ENCODE data around the gene LY86. TPM values are rescaled to one million over a fixed set of nuclear protein-coding genes. Genes with fewer than 3 reads are reported as not detected.

LY86 gene
- total and polyA plus RNA-seq, 9 of the 15 experiments (the other 6 are each of a cell fraction or from before 2014, with no cell fraction given), result 0.08 to 0.20 TPM; not detected in 7

DNA sequence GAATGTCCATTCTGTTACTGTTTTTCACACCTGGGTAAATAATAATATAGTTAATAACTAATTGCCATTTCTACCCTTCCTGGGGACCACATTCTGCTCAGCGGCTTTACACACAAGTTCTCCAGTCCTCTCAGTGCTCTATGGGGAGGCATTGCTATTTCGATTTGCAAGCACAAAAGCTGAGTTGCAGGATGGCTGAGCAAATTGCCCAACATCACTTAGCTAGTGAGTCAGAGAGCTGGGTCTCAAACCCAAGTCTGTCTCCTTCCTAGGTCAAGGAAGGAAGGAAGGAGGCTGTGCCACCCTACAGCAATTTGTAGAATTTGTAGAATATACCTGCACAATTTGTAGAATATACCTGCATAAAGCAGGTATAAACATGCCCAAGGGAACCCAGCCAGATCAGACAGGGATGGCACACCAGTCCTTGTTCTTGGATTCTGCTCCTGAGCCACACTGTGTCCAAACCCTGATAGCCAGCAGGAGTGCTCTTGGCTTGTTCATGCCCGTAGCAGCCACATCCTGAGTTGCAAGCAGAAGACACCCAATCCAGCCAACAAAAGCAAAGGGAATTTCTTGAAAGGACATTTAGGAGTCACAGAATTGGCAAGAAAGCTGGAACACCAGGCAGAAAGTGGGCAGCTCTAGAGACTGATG, 56.9 kb downstream of the LY86 start:
- Histone ChIP-seq H4K20me1 (replicated peaks; ENCODE audit: control insufficient read depth, insufficient read depth, low read length) (no peaks in the 10 kb centered on the region), H3K9me1 (ENCODE audit: control insufficient read depth, insufficient read depth, low read length) (no peaks in the 10 kb centered on the region), H3K9me3 (replicated peaks; ENCODE audit: control insufficient read depth, insufficient read depth, low read depth, low read length) (no peaks in the 10 kb centered on the region), H3K79me2 (ENCODE audit: control insufficient read depth, insufficient read depth, low read length) (no peaks in the 10 kb centered on the region), H2AFZ (ENCODE audit: low read depth, low read length) (no peak overlapping the region), H3K27ac (ENCODE audit: extremely low read depth, low read depth, low read length) (no peak overlapping the region), H3K4me2 (ENCODE audit: insufficient read depth, low read length) (no peak overlapping the region), H3K27me3 (ENCODE audit: control insufficient read depth in 2 of 2, insufficient read depth in 2 of 2, low read length in 2 of 2) (peaks cover 16 to 27% of the 10 kb centered on the region in 2 experiments), H3K4me1 (replicated peaks in 1 of 2; ENCODE audit: control insufficient read depth in 2 of 2, insufficient read depth in 2 of 2, low read length in 2 of 2) (no peaks in the 10 kb centered on the region; a peak in 2 of 5 replicates), H3K9ac (ENCODE audit: insufficient read depth in 1 of 2, low read depth in 2 of 2, low read length in 2 of 2) (no peak overlapping the region), H3K4me3 (no peak overlapping the region), H3K36me3 (ENCODE audit: control insufficient read depth, insufficient read depth, low read length) (no peaks in the 10 kb centered on the region)
- ATAC-seq, result no peak
- WGBS (ENCODE audit: insufficient coverage, low coverage, missing lambda C conversion rate), result 4% methylated on average over 3 of the region's 3 CpGs
- FAIRE-seq, result no peak
- DNase-seq (ENCODE audit: extremely low read depth in 1 of 4, low spot score in 3 of 4), result no peak
- intact Hi-C loops (cut with micrococcal nuclease), result loop anchor here (5.0 kb wide), 1 partner anchor 88 kb away; no protein-coding TSS in a partner anchor
- BruUV-seq (replicated peaks), result no TSS peak
- CTCF ChIA-PET (ENCODE audit: low intra/inter-chr PET ratio), result no interaction called here
- POLR2A ChIA-PET, result interaction anchor here (0.6 to 1.0 kb wide), 3 partner anchors 9 to 113 kb away, joined by 3 to 4 read pairs (median 4); no protein-coding TSS in a partner anchor
- in situ Hi-C loops (cut with MboI), result no loop called here
- no peak for TF ChIP-seq ZNF764 (CRISPR knock-in tag; IDR thresholded peaks at IDR 0.05; ENCODE audit: low read depth)
- TF ChIP-seq, protein P1, sequence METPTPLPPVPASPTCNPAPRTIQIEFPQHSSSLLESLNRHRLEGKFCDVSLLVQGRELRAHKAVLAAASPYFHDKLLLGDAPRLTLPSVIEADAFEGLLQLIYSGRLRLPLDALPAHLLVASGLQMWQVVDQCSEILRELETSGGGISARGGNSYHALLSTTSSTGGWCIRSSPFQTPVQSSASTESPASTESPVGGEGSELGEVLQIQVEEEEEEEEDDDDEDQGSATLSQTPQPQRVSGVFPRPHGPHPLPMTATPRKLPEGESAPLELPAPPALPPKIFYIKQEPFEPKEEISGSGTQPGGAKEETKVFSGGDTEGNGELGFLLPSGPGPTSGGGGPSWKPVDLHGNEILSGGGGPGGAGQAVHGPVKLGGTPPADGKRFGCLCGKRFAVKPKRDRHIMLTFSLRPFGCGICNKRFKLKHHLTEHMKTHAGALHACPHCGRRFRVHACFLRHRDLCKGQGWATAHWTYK (CRISPR knock-in tag; IDR thresholded peaks at IDR 0.05), result no peak
- TF ChIP-seq, protein P2, sequence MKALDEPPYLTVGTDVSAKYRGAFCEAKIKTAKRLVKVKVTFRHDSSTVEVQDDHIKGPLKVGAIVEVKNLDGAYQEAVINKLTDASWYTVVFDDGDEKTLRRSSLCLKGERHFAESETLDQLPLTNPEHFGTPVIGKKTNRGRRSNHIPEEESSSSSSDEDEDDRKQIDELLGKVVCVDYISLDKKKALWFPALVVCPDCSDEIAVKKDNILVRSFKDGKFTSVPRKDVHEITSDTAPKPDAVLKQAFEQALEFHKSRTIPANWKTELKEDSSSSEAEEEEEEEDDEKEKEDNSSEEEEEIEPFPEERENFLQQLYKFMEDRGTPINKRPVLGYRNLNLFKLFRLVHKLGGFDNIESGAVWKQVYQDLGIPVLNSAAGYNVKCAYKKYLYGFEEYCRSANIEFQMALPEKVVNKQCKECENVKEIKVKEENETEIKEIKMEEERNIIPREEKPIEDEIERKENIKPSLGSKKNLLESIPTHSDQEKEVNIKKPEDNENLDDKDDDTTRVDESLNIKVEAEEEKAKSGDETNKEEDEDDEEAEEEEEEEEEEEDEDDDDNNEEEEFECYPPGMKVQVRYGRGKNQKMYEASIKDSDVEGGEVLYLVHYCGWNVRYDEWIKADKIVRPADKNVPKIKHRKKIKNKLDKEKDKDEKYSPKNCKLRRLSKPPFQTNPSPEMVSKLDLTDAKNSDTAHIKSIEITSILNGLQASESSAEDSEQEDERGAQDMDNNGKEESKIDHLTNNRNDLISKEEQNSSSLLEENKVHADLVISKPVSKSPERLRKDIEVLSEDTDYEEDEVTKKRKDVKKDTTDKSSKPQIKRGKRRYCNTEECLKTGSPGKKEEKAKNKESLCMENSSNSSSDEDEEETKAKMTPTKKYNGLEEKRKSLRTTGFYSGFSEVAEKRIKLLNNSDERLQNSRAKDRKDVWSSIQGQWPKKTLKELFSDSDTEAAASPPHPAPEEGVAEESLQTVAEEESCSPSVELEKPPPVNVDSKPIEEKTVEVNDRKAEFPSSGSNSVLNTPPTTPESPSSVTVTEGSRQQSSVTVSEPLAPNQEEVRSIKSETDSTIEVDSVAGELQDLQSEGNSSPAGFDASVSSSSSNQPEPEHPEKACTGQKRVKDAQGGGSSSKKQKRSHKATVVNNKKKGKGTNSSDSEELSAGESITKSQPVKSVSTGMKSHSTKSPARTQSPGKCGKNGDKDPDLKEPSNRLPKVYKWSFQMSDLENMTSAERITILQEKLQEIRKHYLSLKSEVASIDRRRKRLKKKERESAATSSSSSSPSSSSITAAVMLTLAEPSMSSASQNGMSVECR (CRISPR knock-in tag; IDR thresholded peaks at IDR 0.05), result no peak
- TF ChIP-seq LCOR (CRISPR knock-in tag; IDR thresholded peaks at IDR 0.05), result no peak
- TF ChIP-seq, protein P3, sequence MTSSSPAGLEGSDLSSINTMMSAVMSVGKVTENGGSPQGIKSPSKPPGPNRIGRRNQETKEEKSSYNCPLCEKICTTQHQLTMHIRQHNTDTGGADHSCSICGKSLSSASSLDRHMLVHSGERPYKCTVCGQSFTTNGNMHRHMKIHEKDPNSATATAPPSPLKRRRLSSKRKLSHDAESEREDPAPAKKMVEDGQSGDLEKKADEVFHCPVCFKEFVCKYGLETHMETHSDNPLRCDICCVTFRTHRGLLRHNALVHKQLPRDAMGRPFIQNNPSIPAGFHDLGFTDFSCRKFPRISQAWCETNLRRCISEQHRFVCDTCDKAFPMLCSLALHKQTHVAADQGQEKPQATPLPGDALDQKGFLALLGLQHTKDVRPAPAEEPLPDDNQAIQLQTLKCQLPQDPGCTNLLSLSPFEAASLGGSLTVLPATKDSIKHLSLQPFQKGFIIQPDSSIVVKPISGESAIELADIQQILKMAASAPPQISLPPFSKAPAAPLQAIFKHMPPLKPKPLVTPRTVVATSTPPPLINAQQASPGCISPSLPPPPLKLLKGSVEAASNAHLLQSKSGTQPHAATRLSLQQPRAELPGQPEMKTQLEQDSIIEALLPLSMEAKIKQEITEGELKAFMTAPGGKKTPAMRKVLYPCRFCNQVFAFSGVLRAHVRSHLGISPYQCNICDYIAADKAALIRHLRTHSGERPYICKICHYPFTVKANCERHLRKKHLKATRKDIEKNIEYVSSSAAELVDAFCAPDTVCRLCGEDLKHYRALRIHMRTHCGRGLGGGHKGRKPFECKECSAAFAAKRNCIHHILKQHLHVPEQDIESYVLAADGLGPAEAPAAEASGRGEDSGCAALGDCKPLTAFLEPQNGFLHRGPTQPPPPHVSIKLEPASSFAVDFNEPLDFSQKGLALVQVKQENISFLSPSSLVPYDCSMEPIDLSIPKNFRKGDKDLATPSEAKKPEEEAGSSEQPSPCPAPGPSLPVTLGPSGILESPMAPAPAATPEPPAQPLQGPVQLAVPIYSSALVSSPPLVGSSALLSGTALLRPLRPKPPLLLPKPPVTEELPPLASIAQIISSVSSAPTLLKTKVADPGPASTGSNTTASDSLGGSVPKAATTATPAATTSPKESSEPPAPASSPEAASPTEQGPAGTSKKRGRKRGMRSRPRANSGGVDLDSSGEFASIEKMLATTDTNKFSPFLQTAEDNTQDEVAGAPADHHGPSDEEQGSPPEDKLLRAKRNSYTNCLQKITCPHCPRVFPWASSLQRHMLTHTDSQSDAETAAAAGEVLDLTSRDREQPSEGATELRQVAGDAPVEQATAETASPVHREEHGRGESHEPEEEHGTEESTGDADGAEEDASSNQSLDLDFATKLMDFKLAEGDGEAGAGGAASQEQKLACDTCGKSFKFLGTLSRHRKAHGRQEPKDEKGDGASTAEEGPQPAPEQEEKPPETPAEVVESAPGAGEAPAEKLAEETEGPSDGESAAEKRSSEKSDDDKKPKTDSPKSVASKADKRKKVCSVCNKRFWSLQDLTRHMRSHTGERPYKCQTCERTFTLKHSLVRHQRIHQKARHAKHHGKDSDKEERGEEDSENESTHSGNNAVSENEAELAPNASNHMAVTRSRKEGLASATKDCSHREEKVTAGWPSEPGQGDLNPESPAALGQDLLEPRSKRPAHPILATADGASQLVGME (CRISPR knock-in tag; IDR thresholded peaks at IDR 0.05), result no peak
- TF ChIP-seq, protein P4, sequence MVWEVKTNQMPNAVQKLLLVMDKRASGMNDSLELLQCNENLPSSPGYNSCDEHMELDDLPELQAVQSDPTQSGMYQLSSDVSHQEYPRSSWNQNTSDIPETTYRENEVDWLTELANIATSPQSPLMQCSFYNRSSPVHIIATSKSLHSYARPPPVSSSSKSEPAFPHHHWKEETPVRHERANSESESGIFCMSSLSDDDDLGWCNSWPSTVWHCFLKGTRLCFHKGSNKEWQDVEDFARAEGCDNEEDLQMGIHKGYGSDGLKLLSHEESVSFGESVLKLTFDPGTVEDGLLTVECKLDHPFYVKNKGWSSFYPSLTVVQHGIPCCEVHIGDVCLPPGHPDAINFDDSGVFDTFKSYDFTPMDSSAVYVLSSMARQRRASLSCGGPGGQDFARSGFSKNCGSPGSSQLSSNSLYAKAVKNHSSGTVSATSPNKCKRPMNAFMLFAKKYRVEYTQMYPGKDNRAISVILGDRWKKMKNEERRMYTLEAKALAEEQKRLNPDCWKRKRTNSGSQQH (CRISPR knock-in tag; IDR thresholded peaks at IDR 0.05), result no peak
